ENCODE measurements around the gene CADM2. TPM values are rescaled to one million over a fixed set of nuclear protein-coding genes. Genes with fewer than 3 reads are reported as not detected.

CADM2 gene
- total RNA-seq, 1 experiment from 2014 or later: 0.47 TPM

DNA sequence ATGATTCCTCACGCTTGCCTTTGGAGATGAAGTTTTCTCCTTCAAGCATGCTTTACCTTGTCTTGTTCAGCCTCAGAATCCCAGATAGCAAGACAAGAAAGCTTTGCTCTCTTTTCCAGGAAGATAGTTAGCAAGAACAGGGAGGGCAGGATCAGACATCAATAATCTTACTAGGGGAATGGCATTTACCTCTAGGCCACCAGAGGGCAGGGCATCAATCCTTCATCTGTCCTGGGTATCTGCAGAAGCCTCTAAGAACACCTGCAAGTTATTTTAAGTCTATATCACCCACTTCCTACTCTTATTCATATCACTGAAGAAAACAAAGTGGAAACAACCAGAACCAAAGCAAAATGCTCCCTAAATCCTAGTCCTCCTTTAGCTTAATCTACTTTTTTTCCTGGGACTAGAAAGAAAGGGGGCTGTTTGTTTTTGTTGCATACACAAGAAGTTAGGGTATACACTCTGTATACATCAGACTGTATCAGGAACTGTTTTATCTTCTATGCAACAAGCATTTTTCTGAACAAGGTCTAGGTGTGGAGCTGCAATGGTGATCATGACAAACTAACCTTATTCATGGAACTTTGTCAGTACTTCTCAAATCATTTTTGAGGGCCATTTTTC lies 862.5 kb downstream of the CADM2 start:
- Histone ChIP-seq H3K9me2 (replicated peaks; ENCODE audit: low read length) (no peaks in the 10 kb centered on the region), H3K4me1 (ENCODE audit: insufficient read depth, low read length) (no peaks in the 10 kb centered on the region), H3K27ac (ENCODE audit: low read length) (no peak overlapping the region), H3K4me2 (ENCODE audit: low read length) (no peak overlapping the region), H3F3A (ENCODE audit: low read length, unreplicated experiment) (no peaks in the 10 kb centered on the region), H3K27me3 (ENCODE audit: low read length) (peaks cover 24% of the 10 kb centered on the region), H3K9ac (ENCODE audit: low read length) (no peak overlapping the region), H3K4me3 (ENCODE audit: low read length) (no peak overlapping the region), H4K20me1 (ENCODE audit: low read length) (no peaks in the 10 kb centered on the region), H3K79me2 (ENCODE audit: low read length) (no peaks in the 10 kb centered on the region), H2AFZ (ENCODE audit: low read length) (no peak overlapping the region), H3K9me3 (ENCODE audit: low read length) (no peaks in the 10 kb centered on the region), H3K36me3 (ENCODE audit: low read depth, low read length) (no peaks in the 10 kb centered on the region)
- TF ChIP-seq CTCF (conservative IDR thresholded peaks at IDR 0.05; ENCODE audit: low read depth, low read length) (peak; percentile 87), EZH2 (IDR thresholded peaks at IDR 0.05; ENCODE audit: low read length, unreplicated experiment) (no peak)
- POLR2A ChIA-PET (ENCODE audit: unreplicated experiment): no interaction called here
- no TSS peak for BruUV-seq (replicated peaks)
- ATAC-seq: peak; percentile 99
- intact Hi-C loops (cut with micrococcal nuclease): loop anchor here (1.0 to 10.0 kb wide), 4 partner anchors 56 to 742 kb away; no protein-coding TSS in a partner anchor
- CTCF ChIA-PET: no interaction called here
- DNase-seq: peak; percentile 69

- Histone ChIP-seq H3F3A (ENCODE audit: low read length, unreplicated experiment) (no peaks in the 10 kb centered on the region), H4K20me1 (ENCODE audit: low read length) (no peaks in the 10 kb centered on the region), H3K9ac (ENCODE audit: low read length) (no peak overlapping the region), H2AFZ (ENCODE audit: low read length) (no peak overlapping the region), H3K36me3 (ENCODE audit: low read depth, low read length) (no peaks in the 10 kb centered on the region), H3K9me2 (replicated peaks; ENCODE audit: low read length) (no peaks in the 10 kb centered on the region), H3K27ac (ENCODE audit: low read length) (no peak overlapping the region), H3K4me2 (ENCODE audit: low read length) (no peak overlapping the region), H3K9me3 (ENCODE audit: low read length) (no peaks in the 10 kb centered on the region), H3K4me1 (ENCODE audit: insufficient read depth, low read length) (no peaks in the 10 kb centered on the region), H3K79me2 (ENCODE audit: low read length) (no peaks in the 10 kb centered on the region), H3K4me3 (ENCODE audit: low read length) (no peak overlapping the region), H3K27me3 (ENCODE audit: low read length) (no peaks in the 10 kb centered on the region)
- BruUV-seq (replicated peaks): no TSS peak
- no peak for DNase-seq
- ATAC-seq: no peak
- POLR2A ChIA-PET (ENCODE audit: unreplicated experiment): no interaction called here
- intact Hi-C loops (cut with micrococcal nuclease): no loop called here
- TF ChIP-seq CTCF (conservative IDR thresholded peaks at IDR 0.05; ENCODE audit: low read depth, low read length) (no peak), EZH2phosphoT487 (IDR thresholded peaks at IDR 0.05; ENCODE audit: borderline replicate concordance, low read length) (no peak), EZH2 (IDR thresholded peaks at IDR 0.05; ENCODE audit: low read length, unreplicated experiment) (no peak)
- CTCF ChIA-PET: no interaction called here
Measured at GRCh38 chr3:85835857-85836440, 877.2 kb downstream of the CADM2 start.

- no peak for ATAC-seq
- H3K4me1 ChIP-seq (ENCODE audit: insufficient read depth, low read length): no peaks in the 10 kb centered on the region
- no peaks in the 10 kb centered on the region for H3K9me2 ChIP-seq (replicated peaks; ENCODE audit: low read length)
- intact Hi-C loops (cut with micrococcal nuclease): no loop called here
- no peaks in the 10 kb centered on the region for H4K20me1 ChIP-seq (ENCODE audit: low read length)
- H3K4me2 ChIP-seq (ENCODE audit: low read length): no peak overlapping the region
- no peak for DNase-seq
- no peaks in the 10 kb centered on the region for H3F3A ChIP-seq (ENCODE audit: low read length, unreplicated experiment)
- H2AFZ ChIP-seq (ENCODE audit: low read length): no peak overlapping the region
- ChIA-PET CTCF (no interaction called here), POLR2A (ENCODE audit: unreplicated experiment) (no interaction called here)
- TF ChIP-seq EZH2 (IDR thresholded peaks at IDR 0.05; ENCODE audit: low read length, unreplicated experiment): no peak
- TF ChIP-seq CTCF (conservative IDR thresholded peaks at IDR 0.05; ENCODE audit: low read depth, low read length): no peak
- no peak for TF ChIP-seq EZH2phosphoT487 (IDR thresholded peaks at IDR 0.05; ENCODE audit: borderline replicate concordance, low read length)
- H3K4me3 ChIP-seq (ENCODE audit: low read length): no peak overlapping the region
- H3K79me2 ChIP-seq (ENCODE audit: low read length): no peaks in the 10 kb centered on the region
- no peaks in the 10 kb centered on the region for H3K36me3 ChIP-seq (ENCODE audit: low read depth, low read length)
- no peak overlapping the region for H3K9ac ChIP-seq (ENCODE audit: low read length)
- no TSS peak for BruUV-seq (replicated peaks)
- H3K27me3 ChIP-seq (ENCODE audit: low read length): no peaks in the 10 kb centered on the region
- no peak overlapping the region for H3K27ac ChIP-seq (ENCODE audit: low read length)
- H3K9me3 ChIP-seq (ENCODE audit: low read length): no peaks in the 10 kb centered on the region
Measured at GRCh38 chr3:85837402-85837801, 878.6 kb downstream of the CADM2 start.
